SK-N-DZ (cell line): ENCODE data around the gene KIAA1328. TPM values are rescaled to one million over a fixed set of nuclear protein-coding genes. Genes with fewer than 3 reads are reported as not detected.
"Not testable (repeated sequence)": the region's sequence is repeated elsewhere in the genome, so short reads cannot be mapped to it uniquely, and the experiment has no call there.

ENCODE experiments used
- DNase-seq: peaks from one replicate; pipeline ENCODE4 v3.0.0-alpha.2; 2015; ENCODE audit warnings: low spot score
- polyA plus RNA-seq, 2 experiments: library from polyadenylated mRNA; depleted of rRNA; stranded (reverse); fragments of >200 nt; gene quantifications; 2 replicates each; pipeline ENCODE4 v1.2.3, GENCODE V29; 2014

Gene KIAA1328
- polyA plus RNA-seq (2014; cell fraction: cytosol; rRNA removed), result 6.3 and 7.4 TPM in 2 replicates
- 15.8 and 16.6 TPM in 2 replicates for polyA plus RNA-seq (2014; cell fraction: nucleus; rRNA removed)

DNA sequence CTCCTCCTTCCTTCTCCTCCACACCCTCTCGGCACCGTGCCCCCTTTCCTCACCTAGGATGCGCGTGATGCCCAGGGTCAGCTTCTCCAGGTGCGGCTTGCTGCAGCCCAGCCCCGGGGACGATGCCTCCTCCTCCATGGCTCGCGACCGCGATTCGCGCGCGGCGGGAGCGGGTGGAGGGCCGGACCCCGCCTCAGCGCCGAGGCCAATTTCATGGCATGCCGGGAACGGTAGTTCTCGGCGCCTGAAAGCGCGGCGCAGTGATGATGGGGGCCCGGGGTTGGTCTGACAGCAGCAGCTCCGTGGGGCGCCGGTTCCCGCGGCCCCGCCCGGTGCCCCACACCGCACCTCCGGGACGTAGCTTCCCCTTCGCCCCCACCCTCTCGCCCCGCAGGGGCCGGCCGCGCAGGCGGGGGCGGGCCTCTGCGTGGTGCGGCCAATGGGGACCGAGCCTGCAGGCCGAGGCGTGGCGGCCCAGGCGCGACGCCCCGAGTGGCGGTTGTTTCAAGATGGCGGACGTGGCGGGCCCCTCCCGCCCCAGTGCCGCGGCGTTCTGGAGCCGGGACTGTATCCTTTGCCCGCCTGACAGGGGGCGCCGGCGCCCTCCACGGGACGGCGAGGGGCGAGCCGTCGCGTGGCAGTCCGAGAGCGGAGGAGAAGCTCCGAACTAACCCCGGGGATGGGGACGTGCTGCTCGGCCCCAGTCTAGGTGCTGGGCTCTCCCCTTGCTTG, at the start of gene KIAA1328, which contains the start of gene TPGS2:
TSS of gene KIAA1328 (plus strand) at position 498 of the 732 bp plus-strand sequence. CDS start at position 510, 12 bp downstream.
TSS of gene TPGS2 (minus strand) at position 373 of the 732 bp plus-strand sequence. CDS start at position 138, 235 bp downstream.
- peak; percentile 90 for DNase-seq

DNA sequence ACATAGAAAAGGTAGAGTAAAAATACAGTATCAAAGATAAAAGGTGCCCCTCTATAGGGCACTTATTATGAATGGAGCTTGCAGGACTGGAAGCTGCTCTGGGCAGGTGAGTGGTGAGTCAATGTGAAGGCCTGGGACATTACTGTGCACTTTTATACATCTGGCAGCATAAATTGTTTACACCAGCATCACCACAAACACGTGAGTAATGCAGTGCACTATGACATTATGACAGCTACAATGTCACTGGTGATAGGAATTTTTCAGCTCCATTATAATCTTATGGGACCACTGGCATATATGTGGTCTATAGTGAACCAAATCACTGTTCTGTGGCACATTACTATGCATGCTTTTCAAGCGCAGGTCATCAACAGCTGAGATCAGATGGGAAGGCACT, 48.2 kb upstream of the KIAA1328 start:
- DNase-seq, result no peak

DNA sequence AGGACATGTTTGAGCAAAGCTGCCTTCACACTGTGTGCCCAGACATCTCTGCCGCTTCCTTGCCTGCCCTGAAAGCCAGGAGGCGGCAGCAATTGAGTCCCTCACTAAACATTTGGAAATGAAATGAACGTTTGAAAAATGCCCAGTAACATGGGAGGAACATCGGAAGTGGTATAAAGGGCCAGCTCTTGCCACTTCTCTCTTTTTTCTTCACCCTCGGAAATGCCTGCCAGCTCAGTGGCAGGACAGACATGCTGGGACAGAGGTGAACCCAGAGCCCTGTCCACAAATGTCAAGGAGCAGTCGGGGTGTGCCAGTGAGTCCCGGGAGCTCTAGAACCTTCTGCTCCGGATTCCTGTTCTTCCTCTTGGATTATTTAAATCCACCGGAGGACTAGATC, 46.2 kb upstream of the KIAA1328 start:
- DNase-seq, result no peak

DNA sequence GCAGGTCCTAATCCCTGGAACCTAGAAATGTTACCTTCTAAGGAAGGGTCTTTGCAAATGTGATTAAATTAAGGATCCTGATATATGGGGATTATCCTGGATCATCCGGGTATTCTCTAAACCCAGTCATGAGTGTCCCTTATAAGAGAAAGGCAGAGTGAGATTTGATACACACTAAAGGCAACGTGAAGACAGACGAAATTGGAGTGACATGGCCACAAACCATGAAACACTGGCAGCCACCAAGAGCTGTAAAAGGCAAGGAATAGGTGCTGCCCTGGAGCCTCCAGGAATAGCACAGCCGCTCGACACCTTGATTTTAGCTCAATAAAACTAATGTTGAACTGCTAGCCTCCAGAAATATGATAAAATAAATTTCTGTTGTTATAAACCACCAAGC, 45.1 kb upstream of the KIAA1328 start:
- no peak for DNase-seq

DNA sequence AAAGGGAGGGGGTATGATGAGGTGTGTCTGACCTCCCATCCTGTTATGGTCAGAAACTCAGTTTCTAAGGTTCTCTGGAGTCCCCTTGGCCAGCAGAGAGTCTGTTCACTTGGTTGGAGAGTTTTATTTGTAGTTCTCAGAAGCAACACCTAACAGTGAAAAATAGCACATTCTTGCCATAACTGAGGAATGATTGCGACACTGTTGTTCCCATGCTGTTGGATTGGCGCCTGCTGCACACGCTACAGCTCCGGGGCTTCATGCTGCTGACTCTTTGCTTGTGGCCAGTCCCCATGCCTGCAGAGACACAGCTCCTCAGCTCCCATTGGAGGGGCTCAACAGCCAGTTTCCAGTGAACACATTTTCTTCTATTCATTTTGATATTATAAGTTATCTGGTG, 42.2 kb upstream of the KIAA1328 start:
- no peak for DNase-seq

DNA sequence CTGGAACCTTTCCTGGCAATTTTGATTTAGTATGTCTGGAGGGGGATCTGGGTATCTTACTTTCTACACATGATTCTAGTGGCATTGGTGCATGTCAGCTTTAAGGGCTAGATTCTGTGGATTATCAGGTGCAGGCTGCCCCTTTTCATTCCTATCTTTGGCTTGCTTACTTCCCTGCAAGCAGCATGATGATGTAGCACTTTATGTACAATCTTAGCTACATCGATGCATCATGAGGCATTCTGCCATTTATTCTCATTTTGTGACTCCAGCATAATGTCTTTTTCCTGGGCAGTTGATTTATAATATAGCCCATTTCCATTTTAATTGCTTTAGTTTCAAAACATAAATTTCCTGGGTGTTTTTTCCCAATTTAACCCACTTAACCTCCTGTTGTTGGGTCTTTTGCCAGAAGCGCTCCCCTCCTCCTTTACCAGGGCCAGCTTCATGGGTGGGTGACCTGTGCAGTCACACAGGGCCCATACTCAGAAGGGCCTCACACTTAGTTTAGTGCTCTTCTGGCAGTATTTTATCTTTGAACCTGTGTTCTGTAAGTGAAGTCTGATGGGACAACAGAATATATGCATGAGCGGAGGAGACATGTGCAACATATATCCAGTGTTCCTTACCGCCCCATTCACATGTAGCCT, 36.2 kb upstream of the KIAA1328 start:
- no peak for DNase-seq

DNA sequence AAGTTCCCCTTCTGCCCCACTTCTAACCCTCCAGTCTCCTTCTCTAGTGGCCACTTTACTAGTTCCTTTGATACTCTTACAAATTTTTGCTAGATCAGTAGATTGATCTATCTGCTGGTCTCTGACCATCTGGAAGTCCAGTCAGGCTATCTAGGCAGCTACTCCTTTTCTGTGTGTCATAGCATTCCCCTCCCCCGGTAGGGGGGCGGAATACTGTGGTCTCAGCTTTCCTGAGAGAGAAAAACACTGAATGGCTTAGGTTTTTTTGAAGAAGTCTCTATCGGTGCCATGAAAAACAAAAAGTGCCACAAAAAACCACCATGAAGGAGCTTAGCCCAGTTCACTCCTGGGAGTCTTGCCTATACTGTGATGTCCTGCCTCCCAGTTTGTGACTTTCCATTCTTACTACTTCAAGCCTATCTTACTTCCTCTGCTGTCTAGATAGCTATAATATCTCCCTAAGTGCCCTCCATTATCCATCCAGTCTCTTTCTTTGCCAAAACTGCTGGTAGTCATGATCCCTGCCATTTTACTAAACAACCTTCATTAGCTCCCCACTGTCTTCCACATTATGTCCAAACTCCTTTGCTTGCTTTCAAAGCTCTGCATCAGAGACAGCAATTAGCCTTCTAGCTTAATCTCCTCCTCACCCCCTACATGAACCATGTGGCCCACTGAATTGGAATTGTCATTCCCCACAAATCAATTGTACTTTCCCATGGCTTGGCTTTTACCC, 30.0 kb upstream of the KIAA1328 start:
- DNase-seq, result no peak

DNA sequence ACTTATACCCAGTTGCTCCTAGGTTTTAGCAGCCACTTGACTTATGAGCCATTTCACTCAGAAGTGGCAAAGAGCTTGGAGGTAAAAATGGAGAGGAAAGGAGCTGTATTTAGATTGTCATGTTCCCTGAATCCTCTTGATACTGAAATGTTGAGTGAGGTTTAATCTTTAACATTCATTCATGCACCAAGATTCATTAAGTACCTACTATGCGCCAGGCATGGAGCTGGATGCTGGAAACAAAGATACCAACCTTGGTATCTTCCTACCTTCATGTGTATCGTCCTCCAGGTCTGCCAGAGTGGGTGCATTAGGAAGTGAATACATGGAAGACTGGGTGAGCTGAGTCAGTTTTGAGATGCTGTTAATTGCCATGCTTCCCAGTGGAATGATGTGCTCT, 23.8 kb upstream of the KIAA1328 start:
- no peak for DNase-seq

DNA sequence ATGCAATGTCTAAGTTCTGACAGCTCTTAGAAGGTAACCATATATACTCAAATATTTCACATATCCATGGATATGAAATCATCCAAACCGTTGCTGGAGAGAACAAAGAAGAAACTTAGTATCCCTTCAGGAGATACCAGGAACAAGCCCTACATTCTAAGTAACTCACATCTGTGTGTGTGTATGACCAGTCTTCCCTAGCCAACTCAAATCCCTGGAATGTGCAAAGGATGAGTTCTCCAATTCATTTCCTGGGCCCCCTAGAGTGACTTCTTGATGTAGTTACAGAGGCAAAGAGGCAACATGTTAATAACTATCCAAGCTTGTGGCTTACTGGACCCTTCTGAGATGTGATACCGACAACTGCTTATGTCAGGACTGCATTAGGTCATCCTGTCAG, 20.2 kb upstream of the KIAA1328 start:
- DNase-seq, result no peak

GRCh38 chr18:36809590-36810381, 19.1 kb upstream of the KIAA1328 start:
- peak; percentile 73 for DNase-seq

- no peak for DNase-seq
These were observed 17.5 kb upstream of the KIAA1328 start for GRCh38 chr18:36811430-36811829.

DNA sequence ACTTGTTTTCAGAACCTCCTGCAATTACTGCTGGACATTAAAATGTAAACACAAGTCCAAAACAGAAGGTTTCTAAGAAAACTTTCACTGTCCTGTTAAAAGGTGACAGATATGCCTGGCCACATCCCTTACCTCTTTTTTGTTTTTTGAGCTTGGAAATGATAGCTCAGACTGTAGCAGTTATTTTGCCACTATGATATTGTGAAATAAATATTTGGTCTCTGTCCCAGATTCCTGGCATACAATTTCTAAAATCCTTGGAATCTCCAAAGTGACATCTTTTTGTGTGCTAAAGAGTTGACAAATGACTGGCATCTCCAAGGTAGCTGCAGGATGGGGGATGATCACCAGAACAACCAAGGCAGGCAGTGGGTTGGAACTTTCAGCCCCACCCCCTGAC, 17.0 kb upstream of the KIAA1328 start:
- DNase-seq, result no peak

DNA sequence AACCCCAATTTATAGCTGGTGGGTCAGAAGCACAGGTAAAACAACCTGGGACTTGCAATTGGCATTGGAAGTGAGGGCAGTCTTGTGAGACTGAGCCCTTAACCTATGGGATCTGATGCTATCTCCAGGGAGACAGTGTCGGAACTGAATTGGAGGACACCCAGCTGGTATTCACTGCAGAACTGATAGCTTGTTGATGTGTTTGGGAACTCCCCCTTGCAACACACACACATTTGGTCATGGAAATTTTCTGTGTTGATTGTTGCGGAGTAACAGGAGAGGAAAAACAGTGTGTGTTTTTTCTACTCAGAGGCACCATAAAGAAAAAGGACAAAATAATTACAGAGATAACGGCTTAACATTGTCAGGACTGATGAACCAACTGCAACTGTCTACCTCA, 16.2 kb upstream of the KIAA1328 start:
- no peak for DNase-seq

- no peak for DNase-seq
These were observed 15.7 kb upstream of the KIAA1328 start for GRCh38 chr18:36813101-36813775.

- no peak for DNase-seq
These were observed 15.1 kb upstream of the KIAA1328 start for GRCh38 chr18:36813824-36814223.

DNA sequence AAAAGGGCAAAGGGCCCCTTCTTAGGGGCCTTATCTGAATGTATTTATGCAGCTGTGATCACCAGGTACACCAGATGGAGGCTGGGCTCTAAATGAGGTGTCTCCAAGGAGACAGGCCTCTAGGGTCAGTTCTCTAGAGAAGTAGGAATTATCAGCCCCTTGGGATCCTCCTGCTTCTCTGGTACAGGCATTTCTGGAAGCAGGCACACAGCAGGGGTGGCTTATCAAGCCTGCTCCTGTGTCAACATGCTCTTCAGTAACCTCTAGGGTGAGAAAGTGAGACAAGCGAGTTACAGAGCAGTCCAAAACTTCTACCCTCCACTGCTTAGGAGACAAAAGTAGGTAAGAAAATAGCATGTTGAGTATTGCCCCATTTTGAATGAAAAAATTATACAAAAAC, 13.9 kb upstream of the KIAA1328 start:
- no peak for DNase-seq

DNA sequence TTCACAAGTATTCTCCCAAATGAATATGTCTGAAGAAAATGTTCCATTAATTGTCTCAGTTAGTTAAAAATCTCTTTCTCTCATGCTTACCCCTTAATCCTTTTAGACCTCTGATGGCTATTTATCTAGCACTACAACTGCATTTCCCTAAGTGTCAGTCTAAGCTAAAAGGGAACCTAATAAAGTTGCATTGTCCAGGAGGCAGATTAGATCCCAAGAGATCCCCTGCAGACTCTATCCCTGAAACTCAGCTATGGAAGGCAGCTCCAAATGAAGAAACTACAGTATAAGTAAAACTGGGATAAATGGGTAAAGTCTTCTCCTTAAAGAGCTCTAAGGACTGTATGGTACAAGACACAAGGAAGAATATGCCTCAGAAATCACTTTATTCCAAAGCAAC, 12.8 kb upstream of the KIAA1328 start:
- DNase-seq, result not testable (repeated sequence)

DNA sequence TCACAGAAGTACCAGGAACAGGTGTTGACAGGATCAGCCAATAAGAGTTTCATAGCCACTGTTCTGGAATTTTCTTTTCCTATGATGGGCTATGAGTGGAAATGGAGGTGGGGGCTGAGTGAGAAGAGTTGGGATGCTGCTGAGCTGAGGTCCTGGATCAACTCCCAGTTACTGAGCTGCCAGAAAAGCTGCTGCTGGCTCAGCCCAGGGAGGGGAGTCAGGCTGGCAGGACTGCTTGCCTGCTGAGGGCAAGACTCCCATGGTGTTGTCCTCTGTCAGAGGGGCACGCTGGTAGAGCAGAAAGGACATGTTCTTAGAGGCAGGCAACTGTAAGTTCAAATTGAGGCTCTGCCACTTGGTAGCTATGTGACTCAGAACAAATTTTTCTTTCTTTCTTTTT, 11.9 kb upstream of the KIAA1328 start:
- no peak for DNase-seq

GRCh38 chr18:36818652-36819051, 10.3 kb upstream of the KIAA1328 start:
- DNase-seq, result no peak

DNA sequence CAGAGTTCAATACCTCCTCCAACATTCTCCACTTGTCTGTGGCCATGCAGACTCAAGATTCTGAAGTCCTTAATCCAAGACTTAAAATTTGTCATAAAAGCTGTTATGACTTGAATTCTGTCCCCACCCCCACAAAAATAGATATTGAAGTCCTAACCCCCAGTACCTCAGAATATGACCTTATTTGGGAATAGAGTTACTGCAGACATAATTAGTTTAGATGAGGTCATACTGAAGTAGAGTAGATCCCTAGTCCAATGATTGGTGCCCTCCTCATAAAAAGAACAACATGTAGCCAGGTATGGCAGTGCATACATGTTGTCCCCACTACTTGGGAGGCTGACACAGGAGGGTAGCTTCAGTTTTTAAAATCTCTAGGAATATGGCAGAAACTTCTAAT, 9.3 kb upstream of the KIAA1328 start:
- DNase-seq, result no peak

DNA sequence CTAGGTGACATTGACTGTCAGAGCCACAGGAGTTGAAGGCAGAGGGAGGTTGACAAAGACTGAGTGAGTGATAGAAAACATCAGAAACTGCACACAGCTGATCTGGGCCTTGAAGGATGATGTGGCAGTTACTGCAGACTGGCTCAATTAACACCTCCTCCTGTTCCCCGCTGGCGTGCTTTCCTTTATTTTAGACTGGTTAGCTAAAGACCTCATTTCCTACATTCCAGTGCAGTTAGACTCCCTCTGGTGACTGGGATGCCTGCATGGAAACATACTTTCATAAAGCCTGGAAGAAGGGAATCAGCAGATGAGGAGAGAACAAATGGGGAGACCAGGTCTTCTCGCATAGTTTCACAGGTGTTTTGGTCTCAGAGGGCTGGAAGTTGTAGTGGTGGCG, 7.2 kb upstream of the KIAA1328 start:
- no peak for DNase-seq
